HG03354 (cell line): ENCODE data around the gene MCF2L.

Source experiments
- ATAC-seq: cut with Tn5 transposase; IDR thresholded peaks from one replicate; pipeline ENCODE4 v1.9.1; 2021; ENCODE audit warnings: mild to moderate bottlenecking; ENCODE audit not compliant: unreplicated experiment, poor library complexity, severe bottlenecking

The MCF2L gene

DNA sequence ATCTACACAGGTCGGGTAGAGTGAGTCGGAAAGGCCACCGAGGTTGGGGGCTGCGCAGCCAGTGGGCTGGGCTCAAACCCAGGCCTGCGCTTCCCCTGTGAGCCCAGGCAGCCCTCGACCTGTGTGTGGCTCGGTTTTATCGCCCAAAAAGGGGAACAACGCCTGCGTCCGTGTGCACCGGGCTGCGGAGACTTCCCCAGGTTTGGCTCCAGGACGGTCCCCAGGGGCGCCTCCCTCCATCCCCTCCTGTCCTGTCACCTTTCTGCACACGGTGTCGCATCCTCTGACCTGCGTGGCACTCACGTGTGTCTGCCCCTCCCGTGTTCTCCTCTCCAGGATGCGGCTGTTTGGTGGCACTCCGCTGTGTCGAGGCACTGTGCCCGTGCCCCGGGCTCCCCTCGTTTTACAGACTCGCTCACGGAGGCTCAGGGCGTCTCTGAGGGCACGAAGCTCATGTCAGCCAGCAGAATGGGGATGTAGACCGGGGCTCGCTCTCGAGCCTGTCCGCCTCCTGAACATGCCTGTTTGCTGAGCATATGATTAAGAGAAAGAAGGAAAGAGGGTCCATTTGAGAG is 25.9 kb downstream of the MCF2L start:
- no peak for ATAC-seq

DNA sequence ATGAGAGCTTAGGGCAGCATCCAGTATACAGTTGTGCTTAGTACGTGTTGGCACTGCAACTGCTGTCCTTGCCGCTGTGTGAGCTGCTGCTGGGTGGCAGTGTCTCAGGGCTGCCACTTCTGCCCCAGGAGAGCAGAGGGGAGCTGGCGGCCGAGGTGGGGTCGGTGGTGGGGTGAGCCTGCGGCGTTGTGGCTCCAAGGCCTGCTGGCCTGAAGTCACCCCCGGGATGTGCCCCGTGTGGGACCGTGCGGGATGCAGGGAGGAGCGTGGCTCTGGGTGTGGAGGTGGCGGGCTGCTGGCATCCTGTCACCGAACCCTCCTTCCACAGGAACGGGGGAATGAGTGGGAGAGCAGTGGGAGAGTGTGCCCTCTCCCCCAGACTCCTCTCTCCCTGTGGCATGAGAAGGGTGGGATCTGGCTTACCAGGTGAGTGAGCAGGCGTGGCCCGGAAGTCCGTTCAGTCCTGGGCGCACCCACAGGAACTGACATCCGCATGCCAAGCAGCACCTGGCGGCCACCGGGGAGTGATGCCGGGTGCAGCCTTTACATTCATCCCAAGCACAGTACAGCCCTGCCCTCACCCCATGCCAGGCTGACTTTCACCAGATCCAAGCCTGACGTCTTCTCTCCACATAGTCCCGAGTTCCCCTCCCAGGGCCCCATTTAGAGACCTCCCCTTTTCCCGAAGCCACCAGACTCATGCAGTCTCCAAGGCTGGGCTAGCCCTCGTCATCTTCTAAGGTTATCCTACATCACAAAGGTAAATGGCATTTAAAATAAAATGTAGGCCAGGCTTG is 26.6 kb downstream of the MCF2L start:
- ATAC-seq = no peak

DNA sequence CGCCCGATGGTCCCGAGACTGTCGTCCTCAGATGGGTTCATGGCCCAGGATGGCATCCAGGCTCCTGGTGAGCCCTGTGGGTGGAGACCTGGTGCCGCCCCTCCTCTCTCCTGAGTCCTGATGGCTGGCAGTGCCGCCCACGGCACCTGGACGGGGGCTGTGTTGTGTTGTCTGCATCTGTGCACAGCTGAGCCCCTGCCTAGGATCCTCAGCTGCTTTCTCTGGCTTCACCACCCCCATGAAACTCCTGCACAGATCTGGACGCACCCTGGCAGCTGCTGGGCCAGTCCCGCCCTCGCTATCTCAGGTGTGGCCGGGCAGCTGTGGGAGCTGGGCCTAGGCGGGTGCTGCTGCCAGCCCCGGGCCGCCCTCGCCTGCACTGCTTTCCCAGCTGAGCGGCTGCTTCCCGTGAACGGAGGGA is 27.7 kb downstream of the MCF2L start:
- no peak for ATAC-seq

DNA sequence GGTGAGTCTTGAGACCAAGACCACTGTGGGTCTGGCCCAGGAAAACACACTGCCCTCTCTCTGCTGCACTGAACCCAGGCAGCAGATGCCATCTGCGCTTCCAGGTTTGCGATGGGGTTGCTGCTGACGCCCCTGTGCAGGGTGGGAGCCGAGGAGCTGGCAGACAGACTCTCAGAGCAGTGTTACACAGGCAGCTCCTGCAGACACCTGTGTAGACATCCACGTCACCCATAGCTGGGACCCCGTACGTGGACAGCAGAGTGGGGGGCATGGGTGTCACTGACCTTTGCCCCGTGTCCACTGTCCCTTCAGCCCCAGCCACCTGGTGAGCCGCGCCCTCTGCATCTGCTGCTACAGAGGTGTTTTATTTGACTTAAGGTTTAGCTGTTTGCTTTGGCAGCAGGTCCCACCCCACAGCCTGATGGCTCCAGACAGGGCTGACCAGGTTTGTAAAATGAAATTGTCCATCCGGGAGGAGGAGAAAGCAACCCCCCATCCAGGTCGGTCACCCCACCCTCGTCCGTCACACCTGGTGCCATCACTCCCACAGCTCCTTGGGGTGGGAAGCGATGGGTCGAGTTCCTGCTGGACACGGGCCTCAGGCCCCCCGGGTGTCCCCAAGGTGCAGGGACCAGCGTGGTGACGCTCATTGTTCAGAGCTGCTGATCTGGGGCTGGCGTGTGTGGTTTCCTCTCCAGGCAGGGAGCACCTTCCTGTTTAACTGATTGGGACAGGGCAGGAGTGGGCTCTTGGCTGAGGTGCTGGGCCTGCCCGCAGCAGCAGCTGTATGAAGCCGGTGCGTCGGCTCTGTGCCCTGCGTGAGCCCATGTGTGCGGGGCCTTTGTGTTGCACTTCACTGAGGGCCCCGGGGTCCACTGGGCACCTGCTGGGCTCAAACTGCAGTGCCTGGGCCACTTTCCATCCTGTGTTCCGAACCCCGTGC is 28.4 kb downstream of the MCF2L start:
- no peak for ATAC-seq

DNA sequence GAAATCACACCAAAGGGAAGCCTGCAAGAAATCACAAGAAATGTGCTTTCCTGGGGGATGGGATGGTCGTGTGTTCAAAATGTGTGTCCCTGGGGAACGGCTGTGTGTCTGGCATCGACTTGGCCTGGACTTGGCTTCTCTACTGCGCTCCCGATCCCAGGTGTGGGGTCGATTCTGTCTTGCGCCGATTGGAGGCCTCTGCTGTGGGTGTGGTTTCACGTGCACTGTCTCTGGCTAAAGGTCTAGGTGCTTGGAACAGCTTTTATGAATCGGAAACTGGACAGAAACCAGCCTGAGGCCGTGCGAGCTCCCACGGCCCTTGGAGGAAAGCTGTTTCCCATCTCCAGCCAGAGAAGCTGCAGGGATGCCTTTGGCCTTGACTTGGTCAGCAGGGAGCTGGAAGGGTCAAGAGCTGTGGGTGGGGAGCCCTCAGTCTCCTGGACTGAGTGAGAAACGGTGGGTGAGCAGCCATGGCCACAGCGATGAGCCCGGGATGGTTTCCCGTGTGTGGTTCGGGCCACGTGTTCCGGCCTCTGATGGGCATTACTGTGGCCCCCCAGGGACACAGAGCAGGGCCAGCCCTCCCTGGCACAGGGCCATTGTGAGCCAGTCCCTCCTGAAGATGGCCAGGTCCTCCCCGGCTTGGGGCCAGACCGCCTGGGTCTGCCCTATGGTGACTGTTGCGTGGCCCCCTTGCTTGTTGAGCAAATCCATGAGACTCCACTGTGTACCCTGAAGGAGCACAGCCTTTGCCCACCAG is 29.7 kb downstream of the MCF2L start:
- ATAC-seq = no peak

DNA sequence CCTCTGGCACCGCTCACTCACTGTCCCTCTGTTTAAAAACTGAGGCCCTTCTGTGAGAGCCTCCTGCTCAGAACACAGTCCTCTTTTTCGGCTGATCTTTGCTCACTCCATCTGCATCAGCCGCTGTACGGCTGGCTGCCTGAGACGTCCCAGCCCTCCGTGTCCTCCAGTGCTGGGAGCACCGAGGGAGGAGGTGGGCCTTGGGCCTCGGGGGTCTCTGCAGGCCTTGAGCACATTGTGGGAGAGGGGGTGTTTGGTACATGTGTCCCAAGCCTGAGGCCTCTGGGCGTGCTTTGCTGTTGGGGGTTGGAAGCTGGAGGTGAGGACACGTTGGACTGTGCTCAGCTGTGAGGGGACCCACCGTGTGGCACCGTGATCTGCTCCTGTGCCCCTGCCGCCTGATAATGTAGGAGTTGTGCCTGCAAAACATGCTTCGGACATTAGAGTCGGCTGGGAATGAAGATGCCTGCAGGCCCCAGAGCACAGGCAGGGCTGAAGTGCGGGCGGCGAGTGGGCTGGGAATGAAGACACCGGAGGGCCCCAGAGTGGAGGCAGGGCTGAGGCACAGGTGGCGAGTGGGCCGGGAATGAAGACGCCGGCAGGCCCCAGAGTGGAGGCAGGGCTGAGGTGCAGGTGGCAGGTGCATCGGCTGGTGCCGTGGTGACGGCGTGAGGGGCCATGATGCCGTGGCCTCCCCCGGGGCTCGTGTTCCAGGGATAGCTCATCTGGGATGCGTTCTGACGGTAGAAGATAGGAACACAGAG is 30.6 kb downstream of the MCF2L start:
- ATAC-seq = no peak

DNA sequence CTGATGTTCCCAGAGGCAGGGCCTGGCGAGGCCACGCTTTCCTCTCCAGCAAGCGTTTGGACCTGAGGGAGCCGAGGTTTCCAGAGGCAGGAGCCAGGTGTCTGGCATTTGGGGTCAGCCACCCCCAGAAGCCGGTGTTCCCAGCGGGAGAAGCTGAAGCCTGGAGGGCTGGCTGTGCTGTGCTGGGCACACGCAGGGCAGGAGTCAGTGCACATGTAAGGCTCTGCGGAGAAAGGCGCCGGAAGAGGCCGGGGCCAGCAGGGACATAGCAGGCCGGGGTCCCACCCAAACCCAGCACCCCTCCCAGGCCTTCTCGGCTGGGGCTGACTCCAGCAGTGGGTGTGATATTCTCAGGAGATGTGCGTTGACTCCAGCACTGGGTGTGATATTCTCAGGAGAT is 31.6 kb downstream of the MCF2L start:
- ATAC-seq = no peak

DNA sequence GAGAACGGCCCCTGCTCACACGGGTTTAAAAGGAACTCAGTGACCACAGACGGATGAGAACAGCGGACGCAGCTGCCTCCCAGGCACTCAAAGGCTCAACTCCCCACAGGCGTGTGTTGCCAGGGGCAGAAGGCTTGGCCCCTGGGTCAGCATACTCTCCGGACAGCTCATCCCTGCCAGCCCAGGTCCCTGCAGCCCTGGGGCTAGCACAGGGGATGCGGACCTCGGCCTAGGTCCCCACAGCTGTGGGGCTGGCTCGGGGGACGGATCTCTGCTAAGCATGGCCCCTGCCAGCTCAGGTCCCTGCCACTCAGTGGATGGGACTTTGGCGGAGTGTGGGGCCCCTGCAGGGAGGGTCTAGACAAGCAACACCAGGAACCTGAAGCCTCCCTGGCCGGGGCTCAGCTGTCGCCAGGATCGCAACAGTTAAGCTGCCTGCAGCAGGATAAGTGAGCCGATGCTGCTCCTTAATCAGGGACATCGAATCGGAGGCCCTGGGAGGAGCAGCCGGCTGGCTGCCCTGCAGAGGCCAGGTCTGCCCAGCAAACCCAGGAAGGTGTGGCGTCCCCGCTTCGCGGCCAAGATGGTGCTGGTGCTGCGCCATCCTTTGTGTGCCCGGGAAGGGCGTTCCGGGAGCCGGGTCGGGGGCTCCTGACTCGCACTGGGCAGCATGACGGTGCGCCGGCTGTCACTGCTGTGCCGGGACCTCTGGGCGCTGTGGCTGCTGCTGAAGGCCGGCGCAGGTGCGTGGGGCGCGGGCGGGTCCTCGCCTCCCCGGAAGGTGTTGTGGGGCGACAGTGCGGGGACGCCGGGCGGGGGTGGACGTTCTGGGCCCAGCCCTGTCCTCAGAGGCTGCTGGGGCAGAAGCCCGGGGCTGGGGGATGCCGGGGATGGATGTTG is 32.5 kb downstream of the MCF2L start:
- ATAC-seq = no peak

DNA sequence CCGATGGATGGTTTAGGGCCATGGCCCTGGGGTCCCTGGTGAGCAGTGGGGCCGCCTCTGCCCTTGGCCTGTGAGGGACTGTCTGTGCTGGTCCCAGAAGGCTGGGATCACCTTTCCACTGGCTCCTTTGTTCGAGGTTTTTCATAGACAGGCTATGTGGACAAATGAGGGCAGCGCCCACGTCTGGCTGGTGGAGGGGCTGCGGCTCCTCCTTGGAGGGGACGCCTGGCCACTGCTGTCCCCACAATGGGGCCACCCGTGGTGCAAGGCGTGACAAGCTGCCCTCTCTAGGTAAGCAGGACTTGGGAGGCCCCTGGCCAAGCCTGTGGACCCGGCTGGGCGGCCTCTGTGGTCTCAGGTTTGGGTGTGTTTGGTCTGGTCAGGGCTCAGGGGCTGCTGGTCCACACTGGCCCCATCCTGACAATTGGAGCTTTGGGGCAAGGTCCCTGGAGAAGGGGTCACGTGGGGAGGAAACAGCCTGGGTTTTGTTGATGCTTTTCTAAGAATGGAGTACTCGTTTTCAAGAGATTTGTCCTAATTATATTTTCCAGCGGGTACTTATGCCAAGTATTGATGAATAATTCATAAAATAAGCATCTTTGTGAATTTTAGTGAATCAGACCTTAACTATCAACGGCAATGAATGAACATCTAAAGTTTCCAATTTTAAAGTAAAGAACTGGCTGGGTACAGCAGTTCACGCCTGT is 33.3 kb downstream of the MCF2L start:
- ATAC-seq = no peak

DNA sequence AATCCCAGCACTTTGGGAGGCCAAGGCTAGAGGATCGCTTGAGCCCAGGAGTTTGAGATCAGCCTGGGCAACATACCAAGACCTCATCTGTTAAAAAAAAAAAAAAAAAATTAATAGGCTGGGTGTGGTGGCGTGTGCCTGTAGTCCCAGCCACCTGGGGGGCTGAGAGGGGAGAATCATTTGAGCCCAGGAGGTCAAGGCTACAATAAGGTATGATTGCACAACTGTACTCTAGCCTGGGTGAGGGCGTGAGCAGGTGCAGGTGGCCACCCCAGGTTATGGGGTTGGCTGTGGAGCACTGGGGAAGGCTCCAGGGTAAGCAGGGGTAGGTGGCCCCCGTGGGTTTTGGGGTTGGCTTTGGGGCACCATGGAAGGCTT is 33.9 kb downstream of the MCF2L start:
- no peak for ATAC-seq

DNA sequence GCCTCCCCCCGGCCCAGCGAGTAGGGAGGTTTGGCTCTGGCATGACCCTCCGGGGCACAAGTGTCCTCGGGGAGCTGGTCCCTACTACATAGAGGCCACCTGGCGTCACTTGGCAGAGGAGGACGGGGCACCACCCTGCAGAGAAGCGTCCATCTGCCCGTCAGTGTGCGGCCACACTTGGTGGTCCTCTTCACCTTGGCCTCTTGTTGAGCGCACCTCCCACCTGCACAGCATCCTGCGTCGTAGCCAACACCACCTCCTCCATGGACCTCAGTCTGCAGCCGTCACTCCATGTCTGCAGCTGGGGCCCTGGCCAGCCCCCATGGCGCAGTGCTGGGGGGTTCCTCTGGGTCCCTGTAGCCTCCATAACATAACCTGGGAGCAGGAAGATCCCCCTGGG is 35.1 kb downstream of the MCF2L start:
- no peak for ATAC-seq

DNA sequence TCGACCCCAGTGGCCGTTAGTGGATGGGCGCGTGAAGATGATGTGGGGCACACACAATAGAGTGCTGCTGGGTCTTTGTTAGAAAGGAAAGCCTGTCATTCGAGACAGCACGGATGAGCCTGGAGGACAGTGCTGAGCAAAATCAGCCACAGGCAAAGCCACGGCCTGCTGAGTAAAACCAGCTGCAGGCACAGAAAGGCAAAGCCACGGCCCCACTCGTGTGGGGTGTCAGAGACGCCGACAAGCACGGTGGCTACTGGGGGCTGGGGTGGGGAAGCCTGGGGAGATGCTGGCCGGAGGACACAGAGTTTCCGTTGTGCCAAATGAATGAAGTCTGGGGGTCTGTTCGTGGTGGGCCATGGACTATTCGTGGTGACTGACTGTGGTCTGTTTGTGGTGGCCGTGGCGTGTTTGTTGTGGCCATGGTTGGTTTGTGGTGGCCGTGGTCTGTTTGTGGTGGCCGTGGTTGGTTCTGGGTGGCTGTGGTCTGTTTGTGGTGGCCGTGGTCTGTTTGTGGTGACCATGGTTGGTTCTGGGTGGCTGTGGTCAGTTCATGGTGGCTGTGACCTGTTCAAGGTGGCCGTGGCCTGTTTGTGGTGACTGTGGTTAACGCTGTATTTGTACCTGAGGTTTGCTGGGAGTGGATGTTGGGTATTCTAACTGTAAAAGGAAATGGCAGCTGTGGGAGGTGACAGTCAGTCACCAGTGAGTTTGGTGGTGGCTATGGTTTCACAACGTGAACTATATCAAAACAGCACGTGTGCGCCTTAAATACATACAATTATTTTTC is 36.3 kb downstream of the MCF2L start:
- ATAC-seq = no peak

DNA sequence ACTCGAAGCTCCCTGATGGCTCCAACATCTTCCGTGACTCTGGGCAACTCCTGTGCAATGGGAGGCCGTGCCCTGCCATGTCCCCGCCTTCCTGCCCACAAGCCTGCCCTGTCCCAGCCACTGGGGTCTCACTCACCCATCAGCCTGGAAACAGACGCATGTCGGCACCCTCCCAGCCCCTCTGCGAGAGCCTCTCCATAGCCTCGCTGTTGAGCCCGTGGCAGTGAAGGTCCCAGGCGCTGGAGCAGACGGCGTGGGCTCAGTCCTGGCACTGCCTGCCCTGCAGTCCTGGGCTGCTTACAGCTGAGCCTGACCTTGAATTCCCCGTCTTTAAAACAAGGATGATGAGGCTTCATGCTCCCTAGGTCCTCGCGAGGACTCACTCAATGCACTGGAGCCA is 37.0 kb downstream of the MCF2L start:
- ATAC-seq = no peak

DNA sequence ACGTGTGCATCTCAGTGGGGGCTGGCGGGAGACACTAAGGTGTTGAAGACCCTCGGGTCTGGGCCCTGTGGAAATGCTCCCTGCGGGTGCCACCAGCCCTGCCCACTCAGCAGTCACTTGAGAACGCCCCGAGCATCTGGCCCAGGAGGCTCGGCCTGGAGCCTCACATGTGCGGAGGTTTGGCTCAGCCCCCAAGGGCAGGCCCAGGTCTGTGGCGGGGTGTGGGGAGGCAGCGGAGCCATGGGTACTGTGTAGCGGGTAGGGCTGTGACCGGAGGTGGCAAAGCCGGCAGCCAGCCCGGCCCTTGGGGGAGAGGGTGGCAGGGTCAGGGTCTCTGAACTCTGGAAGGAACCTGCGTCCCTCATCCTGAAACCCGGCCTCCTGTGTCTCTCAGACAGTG is 37.6 kb downstream of the MCF2L start:
- no peak for ATAC-seq

DNA sequence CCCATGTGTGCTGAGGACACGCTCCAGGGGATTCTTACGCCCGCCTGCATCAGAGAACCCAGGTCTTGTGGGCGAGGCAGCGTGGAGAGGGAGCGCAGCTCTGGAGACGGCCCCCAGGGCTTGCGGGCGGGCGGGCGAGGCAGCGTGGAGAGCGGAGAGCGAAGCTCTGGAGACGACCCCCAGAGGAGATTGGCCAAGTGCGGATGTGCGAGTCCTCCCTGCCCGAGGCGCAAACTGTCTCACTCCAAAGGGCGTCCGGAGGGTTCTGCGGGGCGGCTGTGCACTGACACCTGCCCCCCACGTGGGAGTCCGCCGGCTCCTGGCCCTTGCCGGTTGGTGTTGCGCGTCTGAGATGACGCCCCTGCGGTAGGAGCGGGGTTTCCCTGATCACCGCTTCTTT is 39.8 kb downstream of the MCF2L start:
- ATAC-seq = no peak

DNA sequence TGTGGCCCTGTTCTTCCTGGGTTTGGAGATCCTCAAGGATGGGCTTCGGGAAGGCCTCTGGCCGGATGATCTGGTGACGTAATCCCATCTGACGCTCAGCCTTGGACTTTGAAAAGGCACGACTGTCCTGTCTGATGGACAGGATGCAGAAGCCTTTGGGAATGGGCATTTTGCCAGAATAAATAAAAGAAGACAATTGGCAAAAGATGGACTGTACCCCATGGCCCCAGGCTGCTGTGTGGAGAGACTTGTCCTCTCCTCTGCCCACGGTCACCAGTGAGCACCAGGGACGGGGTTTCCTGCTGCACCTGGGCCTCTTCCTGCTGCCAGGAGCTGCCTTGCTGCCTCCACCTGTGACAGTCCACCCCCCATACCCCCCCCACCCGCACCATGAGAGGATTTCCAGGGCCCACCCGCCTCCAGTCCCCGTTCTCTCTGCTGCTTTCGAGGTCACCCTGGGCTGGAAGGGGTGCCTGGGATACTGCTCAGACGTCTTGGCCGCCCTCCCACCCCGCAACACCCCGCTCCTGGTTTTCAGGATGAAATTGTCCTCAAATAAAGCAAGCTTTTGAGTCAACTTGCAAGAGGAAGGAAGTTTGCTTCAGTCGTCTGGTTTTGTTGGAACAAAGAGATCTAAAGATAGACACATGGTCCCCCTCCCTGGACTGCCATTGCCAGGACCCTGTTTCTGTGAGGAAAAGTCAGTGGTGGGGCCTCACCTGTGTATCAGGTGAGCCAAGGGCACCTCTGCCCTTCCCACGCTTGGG is 40.9 kb downstream of the MCF2L start:
- no peak for ATAC-seq
